Amniotic epithelial cell (primary cell): ENCODE data around the gene TBC1D3K.
"Not testable (repeated sequence)": the region's sequence is repeated elsewhere in the genome, so short reads cannot be mapped to it uniquely, and the experiment has no call there.

Experiments
- DNase-seq: peaks from one replicate; pipeline ENCODE4 v3.0.0-alpha.2; 2010; ENCODE audit warnings: low read depth

TBC1D3K gene

GRCh38 chr17:37924115-37924514 is at the start of gene TBC1D3K:
Gene TBC1D3K, plus strand, starts transcription at chr17:37924415. Its CDS starts 1,585 bp downstream, at chr17:37926000.
- not testable (repeated sequence) for DNase-seq

- DNase-seq = no peak
Observed at GRCh38 chr17:37884516-37884915, 39.7 kb upstream of the TBC1D3K start.

- no peak for DNase-seq
Observed at GRCh38 chr17:37885136-37885535, 39.1 kb upstream of the TBC1D3K start.

GRCh38 chr17:37888881-37889280 is 35.3 kb upstream of the TBC1D3K start:
- DNase-seq = no peak

- DNase-seq = not testable (repeated sequence)
Observed at GRCh38 chr17:37896961-37897360, 27.3 kb upstream of the TBC1D3K start.
